HG02623 (cell line): Measurements from ENCODE around the gene ABR.
"Not testable (repeated sequence)": the region's sequence is repeated elsewhere in the genome, so short reads cannot be mapped to it uniquely, and the experiment has no call there.

Source experiments
- ATAC-seq: cut with Tn5 transposase; IDR thresholded peaks from one replicate; pipeline ENCODE4 v1.9.1; 2021; ENCODE audit warnings: moderate library complexity; ENCODE audit not compliant: unreplicated experiment

ABR gene

GRCh38 chr17:1150863-1151600 lies 28.7 kb downstream of the ABR start:
- no peak for ATAC-seq

- no peak for ATAC-seq
Measured at GRCh38 chr17:1149869-1150268, 29.9 kb downstream of the ABR start.

GRCh38 chr17:1147664-1148063 lies 32.1 kb downstream of the ABR start:
- ATAC-seq: no peak

GRCh38 chr17:1146561-1147265 lies 33.1 kb downstream of the ABR start:
- ATAC-seq: no peak

GRCh38 chr17:1145311-1145986 lies 34.3 kb downstream of the ABR start:
- ATAC-seq: no peak

GRCh38 chr17:1144162-1144561 lies 35.6 kb downstream of the ABR start:
- no peak for ATAC-seq

- no peak for ATAC-seq
Measured at GRCh38 chr17:1143573-1143972, 36.2 kb downstream of the ABR start.

GRCh38 chr17:1142561-1142971 lies 37.2 kb downstream of the ABR start:
- ATAC-seq: no peak

GRCh38 chr17:1137465-1137894 lies 42.3 kb downstream of the ABR start:
- no peak for ATAC-seq

- no peak for ATAC-seq
Measured at GRCh38 chr17:1136748-1137147, 43.0 kb downstream of the ABR start.

- no peak for ATAC-seq
Measured at GRCh38 chr17:1134634-1135324, 45.0 kb downstream of the ABR start.

- ATAC-seq: no peak
Measured at GRCh38 chr17:1130191-1130590, 49.6 kb downstream of the ABR start.

GRCh38 chr17:1128463-1128862 lies 51.3 kb downstream of the ABR start:
- not testable (repeated sequence) for ATAC-seq

- ATAC-seq: no peak
Measured at GRCh38 chr17:1126801-1127550, 52.8 kb downstream of the ABR start.

GRCh38 chr17:1126250-1126797 lies 53.5 kb downstream of the ABR start:
- no peak for ATAC-seq

- no peak for ATAC-seq
Measured at GRCh38 chr17:1125788-1126145, 54.0 kb downstream of the ABR start.

- no peak for ATAC-seq
Measured at GRCh38 chr17:1124896-1125787, 54.6 kb downstream of the ABR start.

- no peak for ATAC-seq
Measured at GRCh38 chr17:1123921-1124715, 55.7 kb downstream of the ABR start.
